Type B pancreatic cell (in vitro differentiated cells): ENCODE data around the gene RAET1L. TPM values are rescaled to one million over a fixed set of nuclear protein-coding genes. Genes with fewer than 3 reads are reported as not detected.
"Not testable (repeated sequence)": the region's sequence is repeated elsewhere in the genome, so short reads cannot be mapped to it uniquely, and the experiment has no call there.

ENCODE experiments used
- DNase-seq: peaks from one replicate; pipeline ENCODE4 v3.0.0; 2021; ENCODE audit warnings: mixed read lengths; ENCODE audit not compliant: unreplicated experiment; ENCODE audit errors: extremely low spot score
- H3K27ac Mint-ChIP-seq: 2 replicates; pipeline ENCODE4 v1.8.0; 2021; ENCODE audit warnings: mild to moderate bottlenecking, mixed read lengths
- H3K27me3 Mint-ChIP-seq: 2 replicates; pipeline ENCODE4 v1.8.0; 2021; ENCODE audit warnings: mixed read lengths
- H3K36me3 Mint-ChIP-seq: 2 replicates; pipeline ENCODE4 v1.8.0; 2021; ENCODE audit warnings: mixed read lengths
- H3K4me1 Mint-ChIP-seq: one replicate; pipeline ENCODE4 v1.8.0; 2021; ENCODE audit warnings: mixed read lengths; ENCODE audit not compliant: unreplicated experiment
- H3K4me3 Mint-ChIP-seq: 2 replicates; pipeline ENCODE4 v1.8.0; 2021; ENCODE audit warnings: mild to moderate bottlenecking, mixed read lengths
- H3K9me3 Mint-ChIP-seq: 2 replicates; pipeline ENCODE4 v1.8.0; 2021; ENCODE audit warnings: mixed read lengths
- total RNA-seq: library from RNA; stranded (reverse); gene quantifications from 2 replicates; pipeline ENCODE4 v1.2.1, GENCODE V29; 2021; ENCODE audit warnings: low replicate concordance
- TF ChIP-seq, protein P1 (sequence below): fragments of 200-600 bp; sonication (generic); conservative IDR thresholded peaks from 2 replicates; pipeline ENCODE4 v1.5.0; 2021; ENCODE audit warnings: antibody characterized with exemption, mild to moderate bottlenecking

RAET1L gene
- total RNA-seq, 1 donor from 2014 or later = not detected

DNA sequence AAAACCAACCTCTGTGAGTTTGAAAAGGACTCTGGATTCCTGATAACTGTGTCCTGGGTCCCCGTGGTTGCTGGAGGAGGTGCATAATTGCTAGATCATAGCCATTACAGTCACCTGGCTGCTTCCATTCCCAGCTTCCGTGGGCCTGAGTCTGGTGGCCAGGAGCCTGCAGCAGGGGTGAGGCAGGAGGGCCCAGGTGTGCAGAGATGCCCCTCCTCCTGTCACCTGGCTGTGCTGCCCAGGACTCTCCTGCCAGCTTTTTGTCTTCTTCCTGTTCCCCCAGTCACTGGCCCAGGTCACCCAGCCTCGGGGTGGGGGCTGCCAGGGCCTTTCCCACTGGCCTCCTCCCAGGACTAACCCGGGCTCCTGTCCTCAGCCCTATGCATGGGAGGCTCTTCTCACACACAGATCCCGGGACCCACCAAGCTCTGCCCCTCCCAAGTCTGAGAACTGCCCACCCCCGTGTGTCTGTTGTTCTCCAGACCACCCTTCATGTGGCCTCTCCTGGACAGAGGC, 30.0 kb downstream of the RAET1L start:
- DNase-seq = no peak
- no peak overlapping the region for H3K27ac Mint-ChIP-seq
- H3K36me3 Mint-ChIP-seq = peaks cover 4% of the 10 kb centered on the region
- no peak overlapping the region for H3K4me3 Mint-ChIP-seq
- H3K9me3 Mint-ChIP-seq = no peaks in the 10 kb centered on the region
- peaks cover 78% of the 10 kb centered on the region for H3K27me3 Mint-ChIP-seq
- H3K4me1 Mint-ChIP-seq = peaks cover 9% of the 10 kb centered on the region
- TF ChIP-seq, protein P1, sequence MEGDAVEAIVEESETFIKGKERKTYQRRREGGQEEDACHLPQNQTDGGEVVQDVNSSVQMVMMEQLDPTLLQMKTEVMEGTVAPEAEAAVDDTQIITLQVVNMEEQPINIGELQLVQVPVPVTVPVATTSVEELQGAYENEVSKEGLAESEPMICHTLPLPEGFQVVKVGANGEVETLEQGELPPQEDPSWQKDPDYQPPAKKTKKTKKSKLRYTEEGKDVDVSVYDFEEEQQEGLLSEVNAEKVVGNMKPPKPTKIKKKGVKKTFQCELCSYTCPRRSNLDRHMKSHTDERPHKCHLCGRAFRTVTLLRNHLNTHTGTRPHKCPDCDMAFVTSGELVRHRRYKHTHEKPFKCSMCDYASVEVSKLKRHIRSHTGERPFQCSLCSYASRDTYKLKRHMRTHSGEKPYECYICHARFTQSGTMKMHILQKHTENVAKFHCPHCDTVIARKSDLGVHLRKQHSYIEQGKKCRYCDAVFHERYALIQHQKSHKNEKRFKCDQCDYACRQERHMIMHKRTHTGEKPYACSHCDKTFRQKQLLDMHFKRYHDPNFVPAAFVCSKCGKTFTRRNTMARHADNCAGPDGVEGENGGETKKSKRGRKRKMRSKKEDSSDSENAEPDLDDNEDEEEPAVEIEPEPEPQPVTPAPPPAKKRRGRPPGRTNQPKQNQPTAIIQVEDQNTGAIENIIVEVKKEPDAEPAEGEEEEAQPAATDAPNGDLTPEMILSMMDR = no peak

DNA sequence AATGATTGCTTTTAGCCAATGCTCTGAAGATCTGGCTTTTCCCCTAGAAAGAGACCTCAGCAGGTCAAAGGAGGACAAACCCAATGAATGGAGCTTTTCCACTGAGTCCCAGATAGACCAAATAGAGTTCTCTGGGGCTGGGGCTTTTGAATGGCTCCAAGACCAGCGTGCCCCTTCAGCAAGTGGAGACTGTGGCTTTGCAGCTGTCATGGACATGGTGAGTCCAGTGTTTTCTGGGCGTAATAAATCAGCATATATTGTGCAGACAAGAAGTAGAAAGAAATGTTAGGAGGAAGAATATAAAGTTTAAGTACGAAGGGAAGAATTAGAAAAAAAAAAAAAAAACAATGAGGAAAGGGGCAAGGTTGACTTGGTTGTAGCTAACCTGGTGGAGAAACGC, 33.5 kb downstream of the RAET1L start:
- Mint-ChIP-seq H3K27ac (no peak overlapping the region), H3K36me3 (no peaks in the 10 kb centered on the region), H3K9me3 (peaks cover 9% of the 10 kb centered on the region), H3K27me3 (peaks cover 99% of the 10 kb centered on the region), H3K4me3 (no peak overlapping the region), H3K4me1 (peaks cover 13% of the 10 kb centered on the region)
- TF ChIP-seq, protein P1 = no peak
- no peak for DNase-seq

DNA sequence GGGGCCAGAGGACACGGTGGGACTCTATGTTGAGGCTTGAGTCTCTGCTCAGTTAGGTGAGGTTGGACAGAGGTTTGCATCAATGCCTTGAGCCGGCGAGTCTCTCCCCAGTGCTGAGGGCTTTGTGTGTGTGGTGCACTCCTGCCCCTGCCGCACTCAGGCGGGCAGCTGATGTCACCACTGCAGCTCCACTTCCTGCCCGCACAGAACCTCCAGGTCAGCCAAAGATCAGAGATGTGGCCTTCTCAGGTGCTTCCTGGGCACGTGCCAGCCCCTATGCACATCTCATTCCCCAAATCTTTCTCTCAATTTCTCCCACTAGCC, 33.9 kb downstream of the RAET1L start:
- Mint-ChIP-seq H3K4me3 (peak overlapping the region; percentile 82), H3K27me3 (peaks cover 99% of the 10 kb centered on the region), H3K4me1 (peaks cover 13% of the 10 kb centered on the region)
- H3K27ac Mint-ChIP-seq, H3K9me3 Mint-ChIP-seq, DNase-seq, H3K36me3 Mint-ChIP-seq: not testable (repeated sequence)

DNA sequence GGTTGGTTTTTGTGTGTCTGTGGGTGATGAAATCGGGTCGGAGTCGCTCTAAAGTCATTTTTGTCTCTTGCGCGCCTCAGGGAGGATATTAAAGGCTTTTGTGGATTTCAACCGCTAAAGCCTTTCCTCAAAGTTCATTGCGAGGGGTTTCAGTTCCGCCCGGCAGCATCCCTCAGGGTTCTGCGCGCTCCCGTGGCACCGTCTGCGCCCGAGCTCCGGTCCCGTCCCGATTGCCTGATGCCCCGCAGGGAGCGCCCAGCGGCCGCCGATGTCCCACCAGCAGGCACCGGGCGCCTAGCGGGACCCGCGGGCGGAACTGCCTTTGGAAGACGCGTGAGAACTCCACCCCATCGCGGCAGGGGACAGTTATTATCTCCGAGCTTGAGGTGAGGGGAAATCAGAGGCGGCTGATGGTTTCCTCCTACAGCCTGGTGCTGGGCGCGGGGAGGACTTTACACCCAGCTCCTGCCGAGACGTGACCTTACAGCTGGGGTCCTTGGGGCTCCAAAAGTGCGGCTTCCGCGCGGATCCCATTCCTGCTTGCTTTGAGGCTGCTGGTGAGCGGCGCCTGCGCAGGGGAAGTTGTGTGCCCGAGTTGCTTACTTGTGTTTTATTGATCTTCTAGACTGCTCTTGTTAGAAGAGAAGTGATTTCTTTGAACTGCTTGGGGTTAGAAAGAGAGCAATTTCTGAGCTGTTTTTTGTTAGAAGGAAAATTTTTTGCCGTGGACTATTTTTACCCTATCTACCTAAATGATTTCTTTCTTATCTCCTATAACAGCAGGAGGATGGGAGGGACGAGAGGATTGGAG, 34.5 kb downstream of the RAET1L start:
- Mint-ChIP-seq H3K4me3 (peak overlapping the region; percentile 83), H3K27me3 (peaks cover 99% of the 10 kb centered on the region), H3K9me3 (peaks cover 9% of the 10 kb centered on the region), H3K27ac (no peak overlapping the region), H3K36me3 (no peaks in the 10 kb centered on the region), H3K4me1 (peaks cover 13% of the 10 kb centered on the region)
- TF ChIP-seq, protein P1 = no peak
- no peak for DNase-seq

DNA sequence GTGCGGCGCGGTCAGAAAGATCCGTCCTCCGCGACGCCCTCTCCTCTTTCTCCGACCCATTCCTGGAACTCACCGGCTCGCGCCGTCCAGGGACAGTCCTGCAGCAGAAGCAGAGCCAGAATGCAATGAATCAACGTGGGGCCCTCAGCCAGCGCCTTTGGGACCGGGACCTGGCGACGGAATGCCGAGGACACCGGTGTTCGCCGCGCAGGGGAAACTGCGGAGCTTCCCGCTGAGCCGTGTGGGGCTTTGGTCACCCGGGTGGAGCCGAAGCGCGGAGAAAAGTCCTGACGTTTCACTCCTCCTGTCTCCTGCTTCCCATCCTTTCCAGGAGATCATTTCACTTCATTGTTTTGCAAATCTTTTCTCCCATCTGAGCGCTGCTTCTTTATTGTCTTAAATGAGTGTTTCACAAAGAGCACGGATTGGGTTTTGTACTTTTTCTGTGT, 35.1 kb downstream of the RAET1L start:
- Mint-ChIP-seq H3K4me3 (peak overlapping the region; percentile 83), H3K9me3 (peaks cover 9% of the 10 kb centered on the region), H3K36me3 (no peaks in the 10 kb centered on the region), H3K4me1 (peaks cover 13% of the 10 kb centered on the region), H3K27me3 (peaks cover 100% of the 10 kb centered on the region), H3K27ac (no peak overlapping the region)
- TF ChIP-seq, protein P1 = no peak
- DNase-seq = no peak

DNA sequence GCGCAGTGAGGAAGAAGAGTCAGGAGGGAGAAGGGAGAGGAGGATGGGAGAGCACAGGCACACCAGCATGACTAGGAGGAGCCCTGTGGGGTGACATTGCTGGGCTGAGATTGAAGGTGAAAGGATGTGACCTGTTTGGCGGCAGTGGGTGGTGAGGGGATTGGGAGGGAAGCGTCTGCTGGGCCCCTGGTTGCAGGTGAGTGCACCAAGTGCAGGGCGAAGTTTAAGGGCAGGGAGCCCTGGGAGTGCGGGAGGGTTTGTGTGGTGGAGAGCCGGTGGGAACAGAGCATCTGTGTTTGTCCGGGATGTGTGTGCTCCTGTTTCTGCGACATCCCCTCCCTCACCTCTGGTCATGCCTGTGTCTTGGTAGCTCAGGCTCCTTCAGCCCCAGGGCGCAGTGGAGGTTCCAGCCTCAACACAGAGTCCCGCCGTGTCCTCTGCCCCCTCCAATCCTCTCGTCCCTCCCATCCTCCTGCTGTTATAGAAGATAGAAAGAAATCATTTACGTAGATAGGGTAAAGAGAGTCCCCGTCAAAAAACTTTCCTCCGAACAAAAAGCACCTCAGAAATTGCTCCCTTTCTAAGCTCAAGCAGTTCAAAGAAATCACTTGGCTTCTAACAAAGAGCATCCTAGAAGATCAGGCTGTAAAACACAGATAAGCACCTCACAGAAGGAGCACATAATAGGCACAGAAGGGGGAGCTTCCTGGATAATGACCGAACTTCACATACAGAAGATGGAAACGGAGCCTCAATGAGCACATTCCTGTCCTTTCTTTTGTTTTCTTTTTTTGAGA, 36.6 kb downstream of the RAET1L start:
- peaks cover 9% of the 10 kb centered on the region for H3K9me3 Mint-ChIP-seq
- peaks cover 13% of the 10 kb centered on the region for H3K4me1 Mint-ChIP-seq
- no peaks in the 10 kb centered on the region for H3K36me3 Mint-ChIP-seq
- TF ChIP-seq, protein P1 = no peak
- no peak for DNase-seq
- no peak overlapping the region for H3K27ac Mint-ChIP-seq
- H3K4me3 Mint-ChIP-seq = peak overlapping the region; percentile 52
- H3K27me3 Mint-ChIP-seq = peaks cover 96% of the 10 kb centered on the region
